Smooth muscle cell (in vitro differentiated cells): ENCODE results near the gene ARL13B. TPM values are rescaled to one million over a fixed set of nuclear protein-coding genes. Genes with fewer than 3 reads are reported as not detected.

ENCODE experiments used
- DNase-seq: peaks from one replicate; lab custom pipeline; 2025; ENCODE audit not compliant: unreplicated experiment; lab: John Stamatoyannopoulos, UW
- H2AFZ ChIP-seq: fragments of 200-600 bp; sonication (generic); 2 replicates; pipeline ENCODE4 v1.6.0; 2016; ENCODE audit warnings: antibody characterized with exemption, low read depth, mild to moderate bottlenecking
- H3F3A ChIP-seq: fragments of 200-600 bp; sonication (generic); 2 replicates; pipeline ENCODE4 v1.6.0; 2017; ENCODE audit warnings: antibody characterized with exemption, low read depth
- H3K27ac ChIP-seq: fragments of 200-600 bp; sonication (generic); 2 replicates; pipeline ENCODE4 v1.5.1; 2016; ENCODE audit warnings: low read depth, mild to moderate bottlenecking
- H3K27me3 ChIP-seq: fragments of 200-600 bp; sonication (generic); 2 replicates; pipeline ENCODE4 v1.6.1; 2016; ENCODE audit warnings: low read depth, mild to moderate bottlenecking
- H3K36me3 ChIP-seq: fragments of 200-600 bp; sonication (generic); 2 replicates; pipeline ENCODE4 v1.5.1; 2016; ENCODE audit warnings: low read depth
- H3K4me1 ChIP-seq: fragments of 200-600 bp; sonication (generic); 2 replicates; pipeline ENCODE4 v1.5.1; 2016; ENCODE audit warnings: low read depth
- H3K4me2 ChIP-seq: fragments of 200-600 bp; sonication (generic); 2 replicates; pipeline ENCODE4 v1.6.0; 2016; ENCODE audit warnings: mild to moderate bottlenecking
- H3K4me3 ChIP-seq: fragments of 200-600 bp; sonication (generic); 2 replicates; pipeline ENCODE4 v1.5.1; 2016; ENCODE audit warnings: mild to moderate bottlenecking
- H3K79me2 ChIP-seq: fragments of 200-600 bp; sonication (generic); 2 replicates; pipeline ENCODE4 v1.6.0; 2016; ENCODE audit warnings: low read depth, mild to moderate bottlenecking
- H3K9ac ChIP-seq: fragments of 200-600 bp; sonication (generic); 2 replicates; pipeline ENCODE4 v1.6.0; 2016; ENCODE audit warnings: low read depth
- H3K9me3 ChIP-seq: fragments of 200-600 bp; sonication (generic); replicated peaks from 2 replicates; pipeline ENCODE4 v1.5.1; 2016; ENCODE audit warnings: low read depth
- H4K20me1 ChIP-seq: fragments of 200-600 bp; sonication (generic); 2 replicates; pipeline ENCODE4 v1.6.0; 2016; ENCODE audit warnings: low read depth
- WGBS: methylation state at CpG from one replicate; pipeline ENCODE4 v1.1.7; 2016; ENCODE audit warnings: low lambda C conversion rate; 5-methylcytosine and 5-hydroxymethylcytosine counted together
- polyA plus RNA-seq: library from polyadenylated mRNA; unstranded; fragments of >200 nt; fragmentation: Nextera tagmentation; extraction: Ambion mirVana; gene quantifications from 2 replicates; pipeline ENCODE4 v1.2.1, GENCODE V29; 2016
- total RNA-seq: library from RNA; depleted of rRNA; stranded (reverse); fragments of >200 nt; gene quantifications from 2 replicates; pipeline ENCODE4 v1.2.3, GENCODE V29; 2014
- TF ChIP-seq, protein P1 (sequence below): fragments of 200-600 bp; sonication (generic); IDR thresholded peaks from 2 replicates; pipeline ENCODE4 v1.5.1; 2017; ENCODE audit warnings: borderline replicate concordance, mild to moderate bottlenecking, antibody characterized with exemption; ENCODE audit not compliant: insufficient read depth, poor library complexity, severe bottlenecking

ARL13B gene
- total and polyA plus RNA-seq, 2 experiments from 2014 or later: 8.6 to 14.0 TPM

DNA sequence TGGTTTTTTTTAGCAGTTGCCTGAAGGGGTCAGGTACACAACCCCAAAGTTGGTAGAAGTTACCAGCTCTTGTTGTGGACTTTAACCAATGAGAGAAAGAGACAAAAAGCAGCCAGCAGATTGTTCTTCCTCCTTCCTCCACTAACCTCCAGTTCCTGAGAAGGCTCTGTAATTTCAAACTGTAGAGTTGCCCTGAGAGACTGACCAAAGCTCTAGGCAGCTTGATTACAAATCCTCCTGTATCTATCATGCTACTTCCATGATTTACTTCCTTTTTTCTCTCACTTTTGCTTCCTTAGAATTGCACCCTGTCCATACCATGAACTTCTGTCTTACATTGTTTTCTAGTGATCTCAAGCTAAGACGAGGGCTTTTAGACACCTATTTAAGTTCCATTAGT lies 112.1 kb downstream of the ARL13B start:
- TF ChIP-seq, protein P1, sequence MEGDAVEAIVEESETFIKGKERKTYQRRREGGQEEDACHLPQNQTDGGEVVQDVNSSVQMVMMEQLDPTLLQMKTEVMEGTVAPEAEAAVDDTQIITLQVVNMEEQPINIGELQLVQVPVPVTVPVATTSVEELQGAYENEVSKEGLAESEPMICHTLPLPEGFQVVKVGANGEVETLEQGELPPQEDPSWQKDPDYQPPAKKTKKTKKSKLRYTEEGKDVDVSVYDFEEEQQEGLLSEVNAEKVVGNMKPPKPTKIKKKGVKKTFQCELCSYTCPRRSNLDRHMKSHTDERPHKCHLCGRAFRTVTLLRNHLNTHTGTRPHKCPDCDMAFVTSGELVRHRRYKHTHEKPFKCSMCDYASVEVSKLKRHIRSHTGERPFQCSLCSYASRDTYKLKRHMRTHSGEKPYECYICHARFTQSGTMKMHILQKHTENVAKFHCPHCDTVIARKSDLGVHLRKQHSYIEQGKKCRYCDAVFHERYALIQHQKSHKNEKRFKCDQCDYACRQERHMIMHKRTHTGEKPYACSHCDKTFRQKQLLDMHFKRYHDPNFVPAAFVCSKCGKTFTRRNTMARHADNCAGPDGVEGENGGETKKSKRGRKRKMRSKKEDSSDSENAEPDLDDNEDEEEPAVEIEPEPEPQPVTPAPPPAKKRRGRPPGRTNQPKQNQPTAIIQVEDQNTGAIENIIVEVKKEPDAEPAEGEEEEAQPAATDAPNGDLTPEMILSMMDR: no peak

DNA sequence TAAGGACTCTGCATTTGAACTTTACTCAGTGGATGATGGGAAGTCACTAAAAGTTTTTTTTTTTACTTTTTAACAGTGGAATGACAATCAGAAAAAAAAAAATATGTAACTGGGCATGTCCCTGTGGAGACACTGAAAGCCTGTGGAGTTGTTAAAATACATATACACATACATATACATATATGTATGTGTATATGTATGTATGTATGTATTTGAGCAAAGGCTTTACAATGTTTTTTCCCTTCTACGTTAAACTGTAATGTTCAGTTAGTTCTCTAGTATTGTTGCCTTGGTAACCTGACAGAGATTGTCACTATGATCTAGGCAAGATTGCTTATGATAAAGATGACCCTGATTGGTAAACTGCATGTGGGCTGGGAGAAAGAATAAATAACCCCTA lies 113.2 kb downstream of the ARL13B start:
- Histone ChIP-seq H3K27ac (no peak overlapping the region), H3F3A (no peaks in the 10 kb centered on the region), H3K27me3 (no peaks in the 10 kb centered on the region), H3K79me2 (no peaks in the 10 kb centered on the region), H3K4me3 (no peak overlapping the region), H3K4me1 (no peaks in the 10 kb centered on the region), H2AFZ (no peak overlapping the region), H3K36me3 (no peaks in the 10 kb centered on the region), H4K20me1 (no peaks in the 10 kb centered on the region), H3K9me3 (no peaks in the 10 kb centered on the region), H3K9ac (no peak overlapping the region), H3K4me2 (no peak overlapping the region)
- TF ChIP-seq, protein P1: no peak
- 100% methylated on average over 1 of the region's 1 CpG for WGBS
- DNase-seq: no peak

More for the DNA sequence above, 112.1 kb downstream of the ARL13B start:
- Histone ChIP-seq H3F3A (no peaks in the 10 kb centered on the region), H3K4me1 (no peaks in the 10 kb centered on the region), H4K20me1 (no peaks in the 10 kb centered on the region), H3K27me3 (no peaks in the 10 kb centered on the region), H3K9me3 (no peaks in the 10 kb centered on the region), H3K4me3 (no peak overlapping the region), H3K79me2 (no peaks in the 10 kb centered on the region), H2AFZ (no peak overlapping the region), H3K4me2 (no peak overlapping the region), H3K9ac (no peak overlapping the region), H3K36me3 (no peaks in the 10 kb centered on the region), H3K27ac (no peak overlapping the region)
- no peak for DNase-seq
- 97% methylated on average over 1 of the region's 1 CpG for WGBS

DNA sequence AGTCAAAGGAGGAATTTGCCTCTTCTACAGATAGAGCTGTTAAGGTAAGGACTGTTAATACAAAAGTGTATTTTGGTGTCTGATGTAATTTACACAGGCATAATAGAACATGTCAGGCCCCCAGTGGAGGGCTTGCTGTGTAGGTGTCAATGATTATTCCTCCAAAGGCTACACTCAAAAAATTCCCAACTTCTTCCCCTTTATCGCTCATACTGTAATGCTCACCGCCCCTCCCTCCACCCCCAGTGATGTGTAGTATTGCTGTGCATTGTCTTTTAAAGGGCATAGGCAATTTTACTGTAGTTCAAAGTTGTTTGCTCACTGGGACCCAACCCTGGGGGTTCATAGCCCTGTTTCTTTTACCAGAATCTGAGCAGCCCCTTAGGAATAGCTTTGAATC lies 115.2 kb downstream of the ARL13B start:
- Histone ChIP-seq H3K27ac (no peak overlapping the region), H3K79me2 (no peaks in the 10 kb centered on the region), H3K9ac (no peak overlapping the region), H2AFZ (no peak overlapping the region), H3K4me1 (no peaks in the 10 kb centered on the region), H3F3A (no peaks in the 10 kb centered on the region), H3K27me3 (no peaks in the 10 kb centered on the region), H3K36me3 (no peaks in the 10 kb centered on the region), H3K4me3 (no peak overlapping the region), H3K4me2 (no peak overlapping the region), H4K20me1 (no peaks in the 10 kb centered on the region), H3K9me3 (no peaks in the 10 kb centered on the region)
- DNase-seq: no peak
- WGBS: 100% methylated on average over 2 of the region's 2 CpGs
- TF ChIP-seq, protein P1: no peak

DNA sequence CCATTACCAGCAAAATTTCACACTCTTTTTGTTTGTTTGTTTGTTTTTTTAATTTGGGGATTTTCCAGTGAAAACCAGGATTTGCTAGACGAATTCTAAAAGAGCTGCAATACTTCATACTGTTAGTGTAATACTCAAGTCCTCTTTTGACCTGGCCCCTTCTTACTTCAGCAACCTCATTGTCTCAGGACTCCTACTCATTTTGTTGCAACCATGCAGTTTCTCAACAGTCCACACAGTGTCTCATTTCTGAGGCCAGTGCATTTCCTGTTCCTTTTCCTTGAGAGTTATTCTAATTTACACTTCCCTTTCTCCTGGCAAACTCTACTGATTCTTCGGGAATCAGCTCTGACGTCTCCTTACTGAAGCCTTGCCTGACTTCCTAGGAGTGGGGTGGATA lies 118.5 kb downstream of the ARL13B start:
- Histone ChIP-seq H3K9ac (no peak overlapping the region), H3K4me3 (no peak overlapping the region), H3K27me3 (no peaks in the 10 kb centered on the region), H3K4me1 (no peaks in the 10 kb centered on the region), H2AFZ (no peak overlapping the region), H3K79me2 (no peaks in the 10 kb centered on the region), H3K4me2 (no peak overlapping the region), H3K36me3 (no peaks in the 10 kb centered on the region), H3K9me3 (no peaks in the 10 kb centered on the region), H4K20me1 (no peaks in the 10 kb centered on the region), H3K27ac (no peak overlapping the region), H3F3A (no peaks in the 10 kb centered on the region)
- WGBS: 88% methylated on average over 3 of the region's 3 CpGs
- DNase-seq: no peak
- TF ChIP-seq, protein P1: no peak
